Peyer's patch (tissue), 4 donors: ENCODE measurements around the gene VPS50.

Experiments used
- POLR2A ChIP-seq, 2 donors: fragments of 450-650 bp; IDR thresholded peaks; one replicate each; pipeline ENCODE4 v1.5.1; 2017; ENCODE audit warnings: antibody characterized with exemption in 2 of 2, mild to moderate bottlenecking in 2 of 2, moderate library complexity in 2 of 2
- TF ChIP-seq, protein P1 (sequence below), 6 experiments: fragments of 450-650 bp in 4 of 6; fragments of 200-600 bp in 2 of 6; sonication (generic) in 1 of 6; IDR thresholded peaks; one replicate each; pipeline ENCODE4 v1.5.1; 2017 to 2019; ENCODE audit warnings: antibody characterized with exemption in 6 of 6, mild to moderate bottlenecking in 3 of 6, moderate library complexity in 1 of 6

DNA sequence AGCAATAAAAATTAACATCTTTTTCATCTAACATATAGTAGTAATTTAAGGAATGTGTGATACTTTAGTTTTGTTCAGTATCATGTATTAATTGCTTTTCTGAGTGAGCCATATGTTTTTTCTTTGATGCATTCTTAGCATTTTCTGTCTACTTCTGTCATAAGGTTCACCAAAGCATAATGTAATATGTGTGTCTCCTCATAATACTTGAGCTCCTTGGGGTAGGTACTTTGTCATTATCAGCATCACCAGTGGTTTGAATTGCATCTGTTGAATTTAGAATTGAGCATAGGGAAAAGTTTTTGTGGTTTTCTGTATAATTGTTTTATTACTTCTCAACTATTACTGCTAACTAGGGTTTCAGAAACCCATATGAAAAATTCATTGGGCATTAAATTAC, 26.5 kb downstream of the VPS50 start:
- TF ChIP-seq, protein P1, sequence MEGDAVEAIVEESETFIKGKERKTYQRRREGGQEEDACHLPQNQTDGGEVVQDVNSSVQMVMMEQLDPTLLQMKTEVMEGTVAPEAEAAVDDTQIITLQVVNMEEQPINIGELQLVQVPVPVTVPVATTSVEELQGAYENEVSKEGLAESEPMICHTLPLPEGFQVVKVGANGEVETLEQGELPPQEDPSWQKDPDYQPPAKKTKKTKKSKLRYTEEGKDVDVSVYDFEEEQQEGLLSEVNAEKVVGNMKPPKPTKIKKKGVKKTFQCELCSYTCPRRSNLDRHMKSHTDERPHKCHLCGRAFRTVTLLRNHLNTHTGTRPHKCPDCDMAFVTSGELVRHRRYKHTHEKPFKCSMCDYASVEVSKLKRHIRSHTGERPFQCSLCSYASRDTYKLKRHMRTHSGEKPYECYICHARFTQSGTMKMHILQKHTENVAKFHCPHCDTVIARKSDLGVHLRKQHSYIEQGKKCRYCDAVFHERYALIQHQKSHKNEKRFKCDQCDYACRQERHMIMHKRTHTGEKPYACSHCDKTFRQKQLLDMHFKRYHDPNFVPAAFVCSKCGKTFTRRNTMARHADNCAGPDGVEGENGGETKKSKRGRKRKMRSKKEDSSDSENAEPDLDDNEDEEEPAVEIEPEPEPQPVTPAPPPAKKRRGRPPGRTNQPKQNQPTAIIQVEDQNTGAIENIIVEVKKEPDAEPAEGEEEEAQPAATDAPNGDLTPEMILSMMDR (IDR thresholded peaks at IDR 0.05): no peak
- TF ChIP-seq POLR2A (IDR thresholded peaks at IDR 0.05): no peak
